GM18873 (cell line): ENCODE measurements around the gene RPS6KA2.

Experiments used
- ATAC-seq: cut with Tn5 transposase; IDR thresholded peaks from one replicate; pipeline ENCODE4 v1.9.1; 2021; ENCODE audit warnings: mild to moderate bottlenecking, moderate library complexity, moderate number of reproducible peaks; ENCODE audit not compliant: unreplicated experiment, low FRiP score

The RPS6KA2 gene

GRCh38 chr6:166560222-166560621 lies 66.8 kb downstream of the RPS6KA2 start:
- ATAC-seq, result no peak

GRCh38 chr6:166559662-166560061 lies 67.4 kb downstream of the RPS6KA2 start:
- no peak for ATAC-seq

- no peak for ATAC-seq
Measured at GRCh38 chr6:166559211-166559610, 67.8 kb downstream of the RPS6KA2 start.

- ATAC-seq, result no peak
Measured at GRCh38 chr6:166558156-166559005, 68.7 kb downstream of the RPS6KA2 start.

GRCh38 chr6:166556863-166557322 lies 70.2 kb downstream of the RPS6KA2 start:
- no peak for ATAC-seq

- ATAC-seq, result no peak
Measured at GRCh38 chr6:166556336-166556735, 70.7 kb downstream of the RPS6KA2 start.

GRCh38 chr6:166555086-166555485 lies 72.0 kb downstream of the RPS6KA2 start:
- no peak for ATAC-seq

GRCh38 chr6:166554316-166554715 lies 72.7 kb downstream of the RPS6KA2 start:
- no peak for ATAC-seq

- ATAC-seq, result no peak
Measured at GRCh38 chr6:166553563-166554271, 73.3 kb downstream of the RPS6KA2 start.

GRCh38 chr6:166552600-166552999 lies 74.5 kb downstream of the RPS6KA2 start:
- no peak for ATAC-seq

- ATAC-seq, result no peak
Measured at GRCh38 chr6:166551754-166552495, 75.1 kb downstream of the RPS6KA2 start.

- ATAC-seq, result no peak
Measured at GRCh38 chr6:166546653-166547052, 80.4 kb downstream of the RPS6KA2 start.

GRCh38 chr6:166545156-166546034 lies 81.7 kb downstream of the RPS6KA2 start:
- no peak for ATAC-seq

- no peak for ATAC-seq
Measured at GRCh38 chr6:166544296-166544605, 82.8 kb downstream of the RPS6KA2 start.

- ATAC-seq, result no peak
Measured at GRCh38 chr6:166543603-166544295, 83.3 kb downstream of the RPS6KA2 start.

- ATAC-seq, result no peak
Measured at GRCh38 chr6:166542580-166542912, 84.5 kb downstream of the RPS6KA2 start.

- ATAC-seq, result no peak
Measured at GRCh38 chr6:166541876-166542579, 85.0 kb downstream of the RPS6KA2 start.

GRCh38 chr6:166541366-166541765 lies 85.7 kb downstream of the RPS6KA2 start:
- no peak for ATAC-seq
